Caki2 (cell line): ENCODE measurements around the gene ITIH5. TPM values are rescaled to one million over a fixed set of nuclear protein-coding genes. Genes with fewer than 3 reads are reported as not detected.

Experiments used
- DNase-seq: peaks from one replicate; pipeline ENCODE4 v3.0.0-alpha.2; 2015; ENCODE audit warnings: low read depth
- in situ Hi-C: cut with HindIII; loops from 2 replicates; pipeline ENCODE4 v1.10.0; 2016; ENCODE audit warnings: low sequenced_read_pairs, low pct_unique_long_range_greater_than_20kb, mixed read lengths
- total RNA-seq: library from RNA; depleted of rRNA; stranded (reverse); fragments of >200 nt; shearing (Covaris generic); gene quantifications from 2 replicates; pipeline ENCODE4 v1.2.3, GENCODE V29; 2014; ENCODE audit warnings: low replicate concordance

ITIH5 gene
- total RNA-seq, 1 experiment from 2014 or later, result not detected

GRCh38 chr10:7601023-7601656, 65.6 kb downstream of the ITIH5 start:
- DNase-seq, result no peak
- in situ Hi-C loops, result no loop called here

DNA sequence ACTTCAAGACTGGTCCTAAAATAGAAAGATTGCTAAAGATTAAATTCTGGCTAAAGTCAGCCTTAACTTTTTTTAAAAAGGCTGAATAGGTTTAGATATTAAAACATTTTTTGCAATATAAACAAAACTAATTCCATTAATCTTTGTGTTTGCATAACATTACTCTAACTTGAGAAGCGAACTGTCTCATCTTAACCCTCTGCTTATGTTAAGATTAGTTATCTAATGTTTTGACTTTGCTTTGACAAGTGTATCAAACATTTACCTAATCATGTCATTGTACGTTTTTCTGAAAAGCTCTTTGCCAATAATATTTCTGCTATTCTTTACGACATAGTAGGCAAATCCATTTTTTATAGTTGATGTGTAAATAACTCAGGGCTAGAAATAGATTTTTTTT, 68.0 kb downstream of the ITIH5 start:
- DNase-seq, result no peak

GRCh38 chr10:7596356-7596755, 70.4 kb downstream of the ITIH5 start:
- no peak for DNase-seq
- in situ Hi-C loops, result no loop called here

More for the DNA sequence above, 68.0 kb downstream of the ITIH5 start:
- in situ Hi-C loops, result no loop called here

GRCh38 chr10:7593905-7594304, 72.9 kb downstream of the ITIH5 start:
- in situ Hi-C loops, result no loop called here
- DNase-seq, result no peak

- in situ Hi-C loops, result no loop called here
- DNase-seq, result no peak
Observed at GRCh38 chr10:7593063-7593462, 73.7 kb downstream of the ITIH5 start.

DNA sequence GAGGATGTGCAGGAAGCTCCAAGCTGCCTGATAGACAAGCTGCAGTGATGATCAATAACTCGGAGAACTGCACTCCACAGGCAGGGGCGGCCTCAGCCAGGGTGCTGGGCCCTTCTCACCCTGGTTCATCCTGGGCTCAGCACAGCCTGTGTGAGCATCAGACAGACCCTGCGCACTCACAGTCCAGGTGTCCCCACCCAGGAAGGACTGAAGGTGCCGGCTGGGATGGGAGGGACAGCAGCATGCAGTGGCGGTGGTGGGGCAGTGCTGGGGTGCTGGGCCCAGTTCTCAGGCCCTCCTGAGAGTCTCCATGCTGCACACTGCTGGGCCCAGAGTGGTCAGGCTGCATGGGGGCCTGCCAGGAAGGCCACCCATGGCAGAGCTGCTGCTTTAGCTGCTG, 74.1 kb downstream of the ITIH5 start:
- in situ Hi-C loops, result no loop called here

GRCh38 chr10:7590271-7590670, 76.5 kb downstream of the ITIH5 start:
- in situ Hi-C loops, result no loop called here
- no peak for DNase-seq

More for the DNA sequence above, 74.1 kb downstream of the ITIH5 start:
- DNase-seq, result no peak

- in situ Hi-C loops, result no loop called here
- no peak for DNase-seq
Observed at GRCh38 chr10:7589748-7590147, 77.0 kb downstream of the ITIH5 start.

- in situ Hi-C loops, result no loop called here
Observed at GRCh38 chr10:7587865-7588188, 78.9 kb downstream of the ITIH5 start.

DNA sequence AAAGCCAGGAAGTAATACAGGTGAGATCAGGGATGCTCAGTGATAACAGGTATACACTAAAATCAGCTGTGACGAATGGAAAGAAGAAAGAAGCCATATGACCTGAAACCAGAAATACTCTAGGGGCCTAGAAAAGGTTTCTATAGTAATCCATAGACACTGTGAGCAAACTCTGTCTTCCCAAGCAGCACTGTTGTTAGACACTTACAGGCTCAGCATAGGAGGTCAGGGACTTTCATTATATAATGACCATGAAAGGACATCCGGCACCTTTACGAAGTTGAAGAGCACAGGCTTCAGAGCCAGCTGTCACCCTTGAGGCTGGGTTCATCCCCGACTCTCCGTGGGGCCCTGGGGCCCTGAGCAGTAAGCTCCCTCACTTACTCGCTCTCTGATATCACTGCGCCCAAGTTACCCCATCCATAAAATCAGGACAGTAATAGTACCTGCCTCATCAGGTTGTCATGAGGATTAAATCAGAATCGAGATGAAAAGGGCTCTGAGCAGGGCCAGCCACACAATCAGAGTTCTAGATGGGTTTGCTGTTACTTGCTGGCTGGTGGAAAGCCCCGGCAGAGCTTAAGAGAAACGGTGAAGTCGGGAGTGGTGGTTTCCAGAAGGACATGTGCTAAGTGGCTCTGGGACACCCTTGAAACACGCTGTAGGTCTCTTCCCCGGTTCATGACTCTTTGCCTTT, 79.5 kb downstream of the ITIH5 start:
- in situ Hi-C loops, result no loop called here
- DNase-seq, result no peak

More at GRCh38 chr10:7587865-7588188, 78.9 kb downstream of the ITIH5 start:
- no peak for DNase-seq

DNA sequence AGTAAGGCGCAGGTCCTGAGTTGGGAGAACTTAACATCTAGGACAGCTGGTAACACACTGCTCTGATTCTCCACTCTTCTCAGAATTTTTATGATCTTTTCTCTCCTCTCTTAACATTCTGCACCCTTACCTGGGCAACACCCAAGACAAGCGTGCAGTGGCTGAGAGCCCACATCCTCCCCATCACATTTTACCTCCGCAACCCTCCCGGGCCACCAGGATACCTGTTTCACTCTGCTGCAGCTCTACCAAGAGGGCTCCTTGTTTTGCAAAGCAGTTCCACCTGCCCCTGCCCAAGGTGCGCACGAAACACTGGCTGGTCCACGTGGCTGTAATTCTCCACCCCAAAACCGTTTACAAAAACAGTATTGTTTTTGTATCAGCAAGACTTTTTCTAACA, 81.5 kb downstream of the ITIH5 start:
- in situ Hi-C loops, result no loop called here

GRCh38 chr10:7583626-7584025, 83.1 kb downstream of the ITIH5 start:
- in situ Hi-C loops, result no loop called here
- no peak for DNase-seq

More for the DNA sequence above, 81.5 kb downstream of the ITIH5 start:
- no peak for DNase-seq

DNA sequence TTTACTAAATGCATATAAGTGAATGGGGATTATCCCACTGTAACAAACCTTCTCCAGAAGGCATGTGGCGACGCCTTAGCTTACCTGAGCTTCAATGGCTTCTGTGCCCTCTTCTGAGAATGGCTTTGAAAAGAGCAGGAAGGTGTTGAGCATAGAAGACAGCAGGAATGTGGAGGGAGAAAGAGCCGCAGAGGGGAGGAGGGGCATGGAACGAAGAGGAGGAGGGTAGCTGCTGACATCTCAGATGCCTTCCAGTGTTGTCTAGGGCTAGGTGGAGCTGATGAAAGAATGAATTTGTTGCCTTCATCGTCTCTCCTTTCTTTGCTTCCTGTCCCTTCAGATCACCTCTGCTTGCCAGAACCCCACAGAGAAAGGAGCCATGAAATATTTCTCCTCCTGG, 86.2 kb downstream of the ITIH5 start:
- in situ Hi-C loops, result no loop called here
- DNase-seq, result no peak

DNA sequence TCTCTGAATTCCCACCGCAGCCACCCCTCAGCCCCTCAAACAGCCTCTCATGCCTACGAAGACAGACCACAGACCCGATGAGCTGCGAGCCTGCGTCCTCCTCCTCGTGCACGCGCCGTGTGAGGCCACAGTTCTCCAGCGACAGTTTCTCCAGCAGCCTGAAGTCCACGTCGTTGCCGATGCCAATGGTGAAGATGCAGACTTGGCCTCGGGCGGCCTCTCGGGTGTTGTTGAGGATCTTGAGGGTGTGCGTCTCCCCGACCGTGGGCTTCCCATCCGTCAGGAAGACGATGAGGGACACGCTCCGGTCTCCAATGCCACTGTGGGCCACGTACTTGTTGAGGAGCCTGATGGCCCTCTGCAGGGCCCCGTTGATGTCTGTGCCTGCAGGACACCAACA, 87.1 kb downstream of the ITIH5 start:
- in situ Hi-C loops, result no loop called here
- no peak for DNase-seq

DNA sequence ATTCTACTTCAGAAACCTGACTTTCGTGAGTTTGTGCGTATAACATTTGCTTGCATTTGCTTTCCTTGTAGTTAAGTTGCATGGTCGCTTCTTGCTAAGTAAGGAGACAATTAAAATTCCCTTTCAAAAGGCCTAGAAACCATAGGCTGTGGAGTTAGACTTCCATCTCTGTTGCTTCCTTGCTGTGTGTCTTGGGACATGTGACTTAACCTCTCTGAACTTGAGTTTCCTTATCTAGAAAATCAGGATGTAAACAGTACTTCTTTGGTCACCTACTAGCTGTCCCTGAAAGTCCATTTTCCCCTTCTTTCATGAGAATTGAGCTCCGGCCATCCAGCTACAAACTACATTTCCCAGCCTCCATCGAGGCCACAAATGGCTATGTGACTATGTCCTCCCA, 89.2 kb downstream of the ITIH5 start:
- DNase-seq, result no peak
- in situ Hi-C loops, result no loop called here

DNA sequence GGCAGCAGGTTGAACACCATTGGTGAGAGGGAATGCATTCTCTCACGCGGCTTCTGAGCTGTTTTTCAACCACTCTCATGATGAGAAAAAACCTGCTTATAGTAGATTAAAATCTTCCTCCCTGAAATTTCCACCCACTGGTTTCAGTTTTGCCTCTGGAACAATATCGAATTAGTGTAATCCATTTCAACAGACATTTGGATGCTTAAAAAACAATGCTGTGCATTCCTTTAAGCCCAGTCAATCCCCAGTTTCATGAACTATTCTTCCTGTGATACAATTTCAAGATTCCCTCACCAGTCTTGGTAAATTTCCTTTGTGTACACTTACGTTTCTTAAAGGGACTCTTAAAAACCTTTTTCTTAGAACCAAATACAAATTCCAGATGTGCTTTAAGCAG, 89.6 kb downstream of the ITIH5 start:
- DNase-seq, result no peak
- in situ Hi-C loops, result no loop called here

- in situ Hi-C loops, result no loop called here
- no peak for DNase-seq
Observed at GRCh38 chr10:7576340-7576739, 90.4 kb downstream of the ITIH5 start.

DNA sequence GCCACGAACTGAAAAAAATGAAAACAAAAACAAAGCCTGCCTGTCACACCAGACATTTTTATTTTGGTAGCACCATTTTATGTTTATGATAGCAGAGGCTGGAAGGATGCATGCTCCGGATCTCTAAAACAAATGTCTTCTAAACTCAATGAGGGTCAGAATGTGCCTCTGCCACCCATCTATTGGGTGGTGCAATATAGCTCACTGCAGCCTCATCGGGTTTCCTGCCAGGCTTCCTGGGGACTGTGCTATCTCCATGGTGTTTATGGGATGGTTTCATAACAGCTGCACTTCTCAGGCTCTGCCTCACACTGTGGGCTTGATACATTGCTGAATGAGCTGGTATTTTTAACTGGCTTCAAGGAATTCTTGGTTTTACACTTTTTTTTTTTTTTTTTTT, 94.4 kb downstream of the ITIH5 start:
- no peak for DNase-seq
- in situ Hi-C loops, result no loop called here

- in situ Hi-C loops, result no loop called here
- no peak for DNase-seq
Observed at GRCh38 chr10:7571981-7572380, 94.8 kb downstream of the ITIH5 start.
